Panc1 (cell line): ENCODE data around the gene FSTL4. TPM values are rescaled to one million over a fixed set of nuclear protein-coding genes. Genes with fewer than 3 reads are reported as not detected.
"Not testable (repeated sequence)": the region's sequence is repeated elsewhere in the genome, so short reads cannot be mapped to it uniquely, and the experiment has no call there.

Experiments
- ATAC-seq: fragments of 200-7000 bp; cut with Tn5 transposase; 2 replicates; pipeline ENCODE4 v1.9.1; 2020; ENCODE audit warnings: mild to moderate bottlenecking, moderate library complexity
- BruUV-seq: library from RNA; stranded (reverse); fragments of 400-500 nt; replicated peaks from 2 replicates; lab custom pipeline; 2021; lab: Mats Ljungman, UMichigan
- CTCF ChIA-PET: fragments of 300-600 bp; sonication (Branson Sonifier 250); formaldehyde crosslinking; loops from one replicate; lab custom pipeline; 2022; ENCODE audit warnings: antibody characterized with exemption; lab: Charles Lee
- POLR2A ChIA-PET: fragments of 300-600 bp; sonication (Branson Sonifier 250); formaldehyde crosslinking; loops from one replicate; lab custom pipeline; 2022; ENCODE audit warnings: antibody characterized with exemption; lab: Charles Lee
- DNase-seq: peaks from one replicate; pipeline ENCODE4 v3.0.0-alpha.2; 2010; ENCODE audit warnings: low read depth, low spot score
- H3K27ac ChIP-seq: 2 replicates; pipeline ENCODE4 v1.5.1; 2011; ENCODE audit warnings: mild to moderate bottlenecking, low read length, inconsistent platforms
- H3K27me3 ChIP-seq: fragments of 200-500 bp; sonication (Bioruptor generic); 2 replicates; pipeline ENCODE4 v1.6.0; 2014; ENCODE audit warnings: low read length, inconsistent platforms; ENCODE audit not compliant: control insufficient read depth, insufficient read depth
- H3K36me3 ChIP-seq: fragments of 200-500 bp; sonication (Bioruptor generic); 2 replicates; pipeline ENCODE4 v1.5.1; 2014; ENCODE audit warnings: inconsistent platforms, mild to moderate bottlenecking, low read length, moderate library complexity; ENCODE audit not compliant: control insufficient read depth, insufficient read depth
- H3K4me1 ChIP-seq: 2 replicates; pipeline ENCODE4 v1.5.1; 2011; ENCODE audit warnings: inconsistent platforms, mild to moderate bottlenecking, low read length, moderate library complexity; ENCODE audit not compliant: control insufficient read depth, insufficient read depth
- H3K4me3 ChIP-seq, 2 experiments: 2 replicates each; pipeline ENCODE4 v1.5.1; 2011 to 2012; ENCODE audit warnings: low read depth in 2 of 2, low read length in 2 of 2, mild to moderate bottlenecking in 2 of 2, inconsistent platforms in 1 of 2, moderate library complexity in 1 of 2
- H3K9me3 ChIP-seq: fragments of 200-500 bp; sonication (Bioruptor generic); 2 replicates; pipeline ENCODE4 v1.5.1; 2014; ENCODE audit warnings: low read depth, mild to moderate bottlenecking, inconsistent platforms, low read length, moderate library complexity; ENCODE audit not compliant: control insufficient read depth, insufficient read depth
- POLR2AphosphoS5 ChIP-seq: IDR thresholded peaks from 2 replicates; pipeline ENCODE4 v1.6.1; 2012; ENCODE audit warnings: mild to moderate bottlenecking, low read depth, low read length, moderate library complexity
- SIN3A ChIP-seq: IDR thresholded peaks from 2 replicates; pipeline ENCODE4 v1.6.1; 2012; ENCODE audit warnings: low read depth, mild to moderate bottlenecking, low read length, moderate library complexity, borderline replicate concordance; ENCODE audit not compliant: insufficient read depth
- TCF7L2 ChIP-seq: IDR thresholded peaks from 2 replicates; pipeline ENCODE4 v1.6.1; 2011; ENCODE audit warnings: mild to moderate bottlenecking, low read depth, low read length, inconsistent platforms
- in situ Hi-C: cut with HindIII; loops from 2 replicates; pipeline ENCODE4 v1.10.0; 2016; ENCODE audit warnings: low sequenced_read_pairs, low pct_unique_long_range_greater_than_20kb
- intact Hi-C: fragments of 100-400 bp; cut with micrococcal nuclease; formaldehyde crosslinking; loops from one replicate; pipeline ENCODE4 v1.10.0; 2022; ENCODE audit not compliant: unreplicated experiment
- total RNA-seq: library from RNA; stranded (reverse); gene quantifications from one replicate; pipeline ENCODE4 v1.2.1, GENCODE V29; 2021; ENCODE audit not compliant: unreplicated experiment
- TF ChIP-seq, protein P1 (sequence below), 2 experiments: IDR thresholded peaks; 2 replicates each; pipeline ENCODE4 v1.6.1; 2011 to 2012; ENCODE audit warnings: low read depth in 2 of 2, control low read depth in 1 of 2, low read length in 1 of 2, mild to moderate bottlenecking in 1 of 2, moderate library complexity in 1 of 2; ENCODE audit not compliant: insufficient read depth in 1 of 2
- TF ChIP-seq, protein P2 (sequence below): fragments of 450-650 bp; IDR thresholded peaks from 2 replicates; pipeline ENCODE4 v1.5.1; 2017; ENCODE audit warnings: mild to moderate bottlenecking

The FSTL4 gene
- total RNA-seq, 1 experiment from 2014 or later = 0.18 TPM

DNA sequence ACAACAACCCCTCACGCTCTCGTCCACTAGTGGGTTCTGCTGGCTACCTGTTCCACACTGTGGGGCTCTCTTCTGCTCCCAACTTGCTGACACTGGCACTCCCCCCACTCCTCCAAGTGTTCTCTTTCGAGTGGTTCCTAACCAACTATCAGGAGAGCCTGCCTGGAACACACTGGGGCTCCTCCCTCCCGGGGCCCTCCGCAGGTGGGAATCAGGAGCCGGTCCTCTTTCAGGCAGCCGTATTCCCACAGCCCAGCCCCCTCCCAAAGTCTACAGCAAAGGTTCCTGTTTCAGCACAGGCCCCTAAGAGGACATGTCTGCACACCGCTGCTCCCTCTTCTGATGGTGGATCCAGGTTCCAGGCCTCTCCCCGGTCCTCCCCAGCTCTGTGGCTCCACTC is 165.9 kb downstream of the FSTL4 start:
- no peaks in the 10 kb centered on the region for H3K4me1 ChIP-seq
- H3K4me3 ChIP-seq = no peak overlapping the region
- H3K27ac ChIP-seq = no peak overlapping the region
- no peak for ATAC-seq
- H3K27me3 ChIP-seq = no peaks in the 10 kb centered on the region; the same call in none of the 2 replicates
- intact Hi-C loops (no loop called here), in situ Hi-C loops (no loop called here)
- H3K36me3 ChIP-seq = no peaks in the 10 kb centered on the region
- ChIA-PET POLR2A (no interaction called here), CTCF (no interaction called here)
- no peaks in the 10 kb centered on the region for H3K9me3 ChIP-seq
- no TSS peak for BruUV-seq
- DNase-seq = no peak
- no peak for TF ChIP-seq SIN3A
- TF ChIP-seq POLR2AphosphoS5 = no peak
- TF ChIP-seq, protein P1, sequence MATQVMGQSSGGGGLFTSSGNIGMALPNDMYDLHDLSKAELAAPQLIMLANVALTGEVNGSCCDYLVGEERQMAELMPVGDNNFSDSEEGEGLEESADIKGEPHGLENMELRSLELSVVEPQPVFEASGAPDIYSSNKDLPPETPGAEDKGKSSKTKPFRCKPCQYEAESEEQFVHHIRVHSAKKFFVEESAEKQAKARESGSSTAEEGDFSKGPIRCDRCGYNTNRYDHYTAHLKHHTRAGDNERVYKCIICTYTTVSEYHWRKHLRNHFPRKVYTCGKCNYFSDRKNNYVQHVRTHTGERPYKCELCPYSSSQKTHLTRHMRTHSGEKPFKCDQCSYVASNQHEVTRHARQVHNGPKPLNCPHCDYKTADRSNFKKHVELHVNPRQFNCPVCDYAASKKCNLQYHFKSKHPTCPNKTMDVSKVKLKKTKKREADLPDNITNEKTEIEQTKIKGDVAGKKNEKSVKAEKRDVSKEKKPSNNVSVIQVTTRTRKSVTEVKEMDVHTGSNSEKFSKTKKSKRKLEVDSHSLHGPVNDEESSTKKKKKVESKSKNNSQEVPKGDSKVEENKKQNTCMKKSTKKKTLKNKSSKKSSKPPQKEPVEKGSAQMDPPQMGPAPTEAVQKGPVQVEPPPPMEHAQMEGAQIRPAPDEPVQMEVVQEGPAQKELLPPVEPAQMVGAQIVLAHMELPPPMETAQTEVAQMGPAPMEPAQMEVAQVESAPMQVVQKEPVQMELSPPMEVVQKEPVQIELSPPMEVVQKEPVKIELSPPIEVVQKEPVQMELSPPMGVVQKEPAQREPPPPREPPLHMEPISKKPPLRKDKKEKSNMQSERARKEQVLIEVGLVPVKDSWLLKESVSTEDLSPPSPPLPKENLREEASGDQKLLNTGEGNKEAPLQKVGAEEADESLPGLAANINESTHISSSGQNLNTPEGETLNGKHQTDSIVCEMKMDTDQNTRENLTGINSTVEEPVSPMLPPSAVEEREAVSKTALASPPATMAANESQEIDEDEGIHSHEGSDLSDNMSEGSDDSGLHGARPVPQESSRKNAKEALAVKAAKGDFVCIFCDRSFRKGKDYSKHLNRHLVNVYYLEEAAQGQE (IDR thresholded peaks at IDR 0.05; ENCODE audit: insufficient read depth in 1 of 2, low read depth in 2 of 2, low read length in 1 of 2) = no peak
- TF ChIP-seq, protein P2, sequence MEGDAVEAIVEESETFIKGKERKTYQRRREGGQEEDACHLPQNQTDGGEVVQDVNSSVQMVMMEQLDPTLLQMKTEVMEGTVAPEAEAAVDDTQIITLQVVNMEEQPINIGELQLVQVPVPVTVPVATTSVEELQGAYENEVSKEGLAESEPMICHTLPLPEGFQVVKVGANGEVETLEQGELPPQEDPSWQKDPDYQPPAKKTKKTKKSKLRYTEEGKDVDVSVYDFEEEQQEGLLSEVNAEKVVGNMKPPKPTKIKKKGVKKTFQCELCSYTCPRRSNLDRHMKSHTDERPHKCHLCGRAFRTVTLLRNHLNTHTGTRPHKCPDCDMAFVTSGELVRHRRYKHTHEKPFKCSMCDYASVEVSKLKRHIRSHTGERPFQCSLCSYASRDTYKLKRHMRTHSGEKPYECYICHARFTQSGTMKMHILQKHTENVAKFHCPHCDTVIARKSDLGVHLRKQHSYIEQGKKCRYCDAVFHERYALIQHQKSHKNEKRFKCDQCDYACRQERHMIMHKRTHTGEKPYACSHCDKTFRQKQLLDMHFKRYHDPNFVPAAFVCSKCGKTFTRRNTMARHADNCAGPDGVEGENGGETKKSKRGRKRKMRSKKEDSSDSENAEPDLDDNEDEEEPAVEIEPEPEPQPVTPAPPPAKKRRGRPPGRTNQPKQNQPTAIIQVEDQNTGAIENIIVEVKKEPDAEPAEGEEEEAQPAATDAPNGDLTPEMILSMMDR = no peak
- no peak for TF ChIP-seq TCF7L2

DNA sequence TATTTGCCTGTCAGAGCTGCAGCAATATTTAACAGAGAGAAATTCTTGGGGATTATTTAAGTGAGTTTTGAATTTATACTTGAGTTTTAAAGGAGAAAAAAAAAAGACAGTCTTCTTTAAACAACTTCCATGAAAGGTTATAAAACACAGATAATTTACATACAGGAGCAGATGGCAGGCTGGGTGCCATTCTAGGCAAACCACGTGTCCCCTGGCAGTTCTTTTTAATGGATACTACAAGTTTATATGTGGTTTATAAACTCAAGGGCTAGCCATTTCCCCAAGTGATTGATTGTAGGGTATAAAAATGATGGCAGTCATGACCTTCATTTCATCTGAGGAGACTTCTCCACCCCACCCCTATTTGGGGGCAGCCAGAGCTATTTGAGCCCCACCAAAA is 166.6 kb downstream of the FSTL4 start:
- no peak overlapping the region for H3K27ac ChIP-seq
- ChIA-PET CTCF (no interaction called here), POLR2A (no interaction called here)
- no TSS peak for BruUV-seq
- no peaks in the 10 kb centered on the region; the same call in none of the 2 replicates for H3K27me3 ChIP-seq
- no peak for DNase-seq
- H3K36me3 ChIP-seq = no peaks in the 10 kb centered on the region
- in situ Hi-C loops = no loop called here
- intact Hi-C loops = no loop called here
- no peak overlapping the region for H3K4me3 ChIP-seq
- ATAC-seq = no peak
- no peaks in the 10 kb centered on the region for H3K4me1 ChIP-seq
- no peaks in the 10 kb centered on the region for H3K9me3 ChIP-seq
- TF ChIP-seq TCF7L2 = no peak
- no peak for TF ChIP-seq SIN3A
- TF ChIP-seq POLR2AphosphoS5 = no peak
- TF ChIP-seq, protein P2 = no peak
- TF ChIP-seq, protein P1 (IDR thresholded peaks at IDR 0.05; ENCODE audit: insufficient read depth in 1 of 2, low read depth in 2 of 2, low read length in 1 of 2) = no peak

DNA sequence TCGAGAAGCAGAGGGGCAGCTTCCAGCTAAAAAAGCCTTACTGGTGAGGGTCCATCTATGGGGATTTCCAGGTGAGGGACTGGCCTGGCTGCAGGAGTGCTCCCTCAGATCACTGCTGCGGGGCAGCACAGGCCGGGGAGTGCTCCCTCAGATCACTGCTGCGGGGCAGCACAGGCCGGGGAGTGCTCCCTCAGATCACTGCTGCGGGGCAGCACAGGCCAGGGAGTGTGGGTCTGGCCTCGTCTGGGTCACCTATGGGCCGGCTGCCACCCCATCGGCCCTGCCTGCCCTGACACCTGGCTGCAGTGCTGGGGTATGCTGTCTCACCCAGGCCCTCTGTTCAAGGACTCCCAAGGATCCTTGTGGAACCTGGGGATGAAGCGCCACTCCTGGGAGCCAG is 167.1 kb downstream of the FSTL4 start:
- H3K27ac ChIP-seq, in situ Hi-C loops, H3K4me1 ChIP-seq, CTCF ChIA-PET, H3K4me3 ChIP-seq, DNase-seq, BruUV-seq, ATAC-seq, H3K27me3 ChIP-seq, intact Hi-C loops, H3K9me3 ChIP-seq, H3K36me3 ChIP-seq: not testable (repeated sequence)
- POLR2A ChIA-PET = interaction anchor here (0.7 kb wide), 1 partner anchor 500 kb away, joined by 4 read pairs; no protein-coding TSS in a partner anchor
